IMR-90 (cell line): ENCODE data around the gene RGS4. TPM values are rescaled to one million over a fixed set of nuclear protein-coding genes. Genes with fewer than 3 reads are reported as not detected.

ENCODE experiments used
- ATAC-seq: fragments of 200-7000 bp; cut with Tn5 transposase; 2 replicates; pipeline ENCODE4 v1.9.1; 2020; ENCODE audit warnings: low read depth, mild to moderate bottlenecking, moderate library complexity
- BruUV-seq: library from RNA; stranded (reverse); fragments of 400-500 nt; replicated peaks from 2 replicates; lab custom pipeline; 2021; lab: Mats Ljungman, UMichigan
- CTCF ChIA-PET: fragments of 300-600 bp; formaldehyde crosslinking; extraction: SDS; loops from one replicate; lab custom pipeline; 2021; ENCODE audit warnings: antibody characterized with exemption; lab: Yijun Ruan, JAX
- POLR2A ChIA-PET: fragments of 300-600 bp; sonication (Branson Sonifier 250); formaldehyde crosslinking; loops from one replicate; lab custom pipeline; 2022; ENCODE audit warnings: antibody characterized with exemption; ENCODE audit not compliant: unreplicated experiment; lab: Charles Lee
- DNase-seq: peaks from one replicate; pipeline ENCODE4 v3.0.0; 2013
- H2AFZ ChIP-seq: replicated peaks from 2 replicates; pipeline ENCODE3; 2013; ENCODE audit warnings: low read length, mild to moderate bottlenecking; ENCODE audit not compliant: poor library complexity
- H2AK5ac ChIP-seq: 2 replicates; pipeline ENCODE4 v1.6.1; 2013; ENCODE audit warnings: low read depth, low read length, inconsistent platforms
- H2AK9ac ChIP-seq: replicated peaks from 2 replicates; pipeline ENCODE3; 2013; ENCODE audit warnings: mild to moderate bottlenecking, low read depth, low read length, moderate library complexity; ENCODE audit not compliant: poor library complexity
- H2BK120ac ChIP-seq: 2 replicates; pipeline ENCODE4 v1.6.1; 2013; ENCODE audit warnings: low read depth, low read length, inconsistent platforms
- H2BK15ac ChIP-seq: 3 replicates; pipeline ENCODE4 v1.6.1; 2013; ENCODE audit warnings: low read depth, low read length, inconsistent platforms
- H2BK20ac ChIP-seq: 2 replicates; pipeline ENCODE4 v1.6.1; 2013; ENCODE audit warnings: low read depth, mild to moderate bottlenecking, inconsistent platforms, low read length, moderate library complexity
- H2BK5ac ChIP-seq: 2 replicates; pipeline ENCODE4 v1.6.1; 2013; ENCODE audit warnings: mild to moderate bottlenecking, low read depth, low read length, inconsistent platforms; ENCODE audit not compliant: poor library complexity, severe bottlenecking
- H3K14ac ChIP-seq: replicated peaks from 2 replicates; pipeline ENCODE4 v1.6.1; 2013; ENCODE audit warnings: low read depth, low read length, inconsistent platforms
- H3K18ac ChIP-seq: 2 replicates; pipeline ENCODE4 v1.6.1; 2013; ENCODE audit warnings: low read depth, low read length, control low read depth
- H3K23ac ChIP-seq: 2 replicates; pipeline ENCODE4 v1.6.1; 2013; ENCODE audit warnings: low read depth, low read length, inconsistent platforms
- H3K27ac ChIP-seq: 2 replicates; pipeline ENCODE4 v1.5.1; 2013; ENCODE audit warnings: mild to moderate bottlenecking, control low read depth, low read length; ENCODE audit not compliant: insufficient read depth
- H3K27me3 ChIP-seq: 2 replicates; pipeline ENCODE4 v1.6.1; 2013; ENCODE audit warnings: low read length; ENCODE audit not compliant: control insufficient read depth, insufficient read depth
- H3K36me3 ChIP-seq: 2 replicates; pipeline ENCODE4 v1.6.1; 2013; ENCODE audit warnings: low read length, mixed read lengths; ENCODE audit not compliant: control insufficient read depth, insufficient read depth
- H3K4ac ChIP-seq: 2 replicates; pipeline ENCODE4 v1.6.1; 2013; ENCODE audit warnings: low read depth, low read length, inconsistent platforms
- H3K4me1 ChIP-seq: 2 replicates; pipeline ENCODE4 v1.6.1; 2013; ENCODE audit warnings: low read length, mixed read lengths; ENCODE audit not compliant: control insufficient read depth, insufficient read depth
- H3K4me2 ChIP-seq: 2 replicates; pipeline ENCODE4 v1.6.1; 2013; ENCODE audit warnings: low read depth, mild to moderate bottlenecking, control low read depth, low read length, moderate library complexity
- H3K4me3 ChIP-seq: 2 replicates; pipeline ENCODE4 v1.5.1; 2013; ENCODE audit warnings: low read depth, mild to moderate bottlenecking, control low read depth, low read length, moderate library complexity; ENCODE audit not compliant: insufficient read depth
- H3K56ac ChIP-seq: 2 replicates; pipeline ENCODE4 v1.6.1; 2013; ENCODE audit warnings: low read length, inconsistent platforms; ENCODE audit not compliant: insufficient read depth; ENCODE audit errors: extremely low read depth
- H3K79me1 ChIP-seq, 2 experiments: 2 replicates each; pipeline ENCODE4 v1.6.1; 2013; ENCODE audit warnings: low read length in 2 of 2, inconsistent platforms in 1 of 2, low read depth in 1 of 2
- H3K9ac ChIP-seq: 2 replicates; pipeline ENCODE4 v1.6.1; 2013; ENCODE audit warnings: low read depth, low read length, control low read depth
- H3K9me1 ChIP-seq: 2 replicates; pipeline ENCODE4 v1.6.1; 2013; ENCODE audit warnings: low read length, inconsistent platforms; ENCODE audit not compliant: insufficient read depth
- H3K9me3 ChIP-seq: 2 replicates; pipeline ENCODE4 v1.6.1; 2013; ENCODE audit warnings: low read length; ENCODE audit not compliant: control insufficient read depth, insufficient read depth
- H4K20me1 ChIP-seq: 2 replicates; pipeline ENCODE4 v1.6.1; 2013; ENCODE audit warnings: low read length, inconsistent platforms; ENCODE audit not compliant: insufficient read depth
- H4K5ac ChIP-seq: 2 replicates; pipeline ENCODE4 v1.6.1; 2013; ENCODE audit warnings: mild to moderate bottlenecking, low read depth, low read length, control low read depth
- H4K8ac ChIP-seq, 2 experiments: 2 replicates each; pipeline ENCODE4 v1.6.1; 2013; ENCODE audit warnings: low read depth in 2 of 2, low read length in 2 of 2, control low read depth in 1 of 2, inconsistent platforms in 1 of 2
- H4K91ac ChIP-seq: 2 replicates; pipeline ENCODE4 v1.6.1; 2013; ENCODE audit warnings: low read depth, low read length, inconsistent platforms; ENCODE audit not compliant: insufficient read depth
- BHLHE40 ChIP-seq: fragments of 150-350 bp; IDR thresholded peaks from 2 replicates; pipeline ENCODE4 v1.6.1; 2016; ENCODE audit warnings: mild to moderate bottlenecking, low read depth, low read length
- CEBPB ChIP-seq: IDR thresholded peaks from 2 replicates; pipeline ENCODE4 v1.6.1; 2012; ENCODE audit warnings: low read depth, low read length, improper control_type of control experiment
- CHD1 ChIP-seq: IDR thresholded peaks from 2 replicates; pipeline ENCODE4 v1.6.1; 2012; ENCODE audit warnings: low read depth, low read length, improper control_type of control experiment
- FOS ChIP-seq: fragments of 150-350 bp; IDR thresholded peaks from 2 replicates; pipeline ENCODE4 v1.6.1; 2016; ENCODE audit warnings: low read depth, low read length
- MAFK ChIP-seq: IDR thresholded peaks from 2 replicates; pipeline ENCODE4 v1.6.1; 2012; ENCODE audit warnings: low read depth, low read length, improper control_type of control experiment
- MAZ ChIP-seq: IDR thresholded peaks from 2 replicates; pipeline ENCODE4 v1.6.1; 2012; ENCODE audit warnings: low read depth, mild to moderate bottlenecking, low read length, improper control_type of control experiment, moderate library complexity, borderline replicate concordance
- MXI1 ChIP-seq: IDR thresholded peaks from 2 replicates; pipeline ENCODE4 v1.6.1; 2012; ENCODE audit warnings: low read depth, mild to moderate bottlenecking, low read length, moderate library complexity, borderline replicate concordance
- NFE2L2 ChIP-seq: fragments of 150-350 bp; IDR thresholded peaks from 2 replicates; pipeline ENCODE4 v1.6.1; 2016; ENCODE audit warnings: low read depth, mild to moderate bottlenecking, low read length
- POLR2A ChIP-seq: IDR thresholded peaks from 2 replicates; pipeline ENCODE4 v1.6.1; 2012; ENCODE audit warnings: mild to moderate bottlenecking, low read depth, low read length
- RAD21 ChIP-seq: IDR thresholded peaks from 2 replicates; pipeline ENCODE4 v1.6.1; 2012; ENCODE audit warnings: low read length, improper control_type of control experiment
- RCOR1 ChIP-seq: IDR thresholded peaks from 2 replicates; pipeline ENCODE4 v1.6.1; 2012; ENCODE audit warnings: mild to moderate bottlenecking, low read length, improper control_type of control experiment; ENCODE audit not compliant: insufficient replicate concordance
- SMC3 ChIP-seq: fragments of 150-350 bp; IDR thresholded peaks from 2 replicates; pipeline ENCODE4 v1.6.1; 2016; ENCODE audit warnings: low read depth, mild to moderate bottlenecking, antibody characterized with exemption, low read length, moderate library complexity
- USF2 ChIP-seq: fragments of 150-350 bp; IDR thresholded peaks from 2 replicates; pipeline ENCODE4 v1.6.1; 2017; ENCODE audit warnings: mild to moderate bottlenecking, antibody characterized with exemption, low read length, low read depth
- WGBS, 2 experiments: methylation state at CpG; one replicate each; pipeline versions ENCODE4 v1.1.5 to v1.1.7; 2013; ENCODE audit warnings: missing lambda C conversion rate in 2 of 2; ENCODE audit not compliant: insufficient read length in 1 of 2; ENCODE audit errors: extremely low coverage in 2 of 2; 5-methylcytosine and 5-hydroxymethylcytosine counted together
- dilution Hi-C: fragments of 300-500 bp; cut with HindIII; formaldehyde crosslinking; loops from one replicate; pipeline ENCODE4 v1.14.3; 2018; ENCODE audit warnings: low sequenced_read_pairs; ENCODE audit not compliant: unreplicated experiment
- in situ Hi-C: fragments of 300-500 bp; cut with MboI; formaldehyde crosslinking; loops from 3 replicates; pipeline ENCODE4 v1.14.3; 2019; ENCODE audit warnings: low sequenced_read_pairs, inconsistent platforms, mixed read lengths
- intact Hi-C: fragments of 100-400 bp; cut with micrococcal nuclease; formaldehyde crosslinking; loops from 2 replicates; pipeline ENCODE4 v1.10.0; 2022
- polyA plus RNA-seq, 3 experiments: library from polyadenylated mRNA; depleted of rRNA; stranded (reverse); fragments of >200 nt; gene quantifications; 2 replicates each; pipeline ENCODE4 v1.2.3, GENCODE V29; 2012; ENCODE audit warnings: low replicate concordance in 1 of 3
- total RNA-seq: library from RNA; depleted of rRNA; stranded (reverse); fragments of >200 nt; gene quantifications from 2 replicates; pipeline ENCODE4 v1.2.3, GENCODE V29; 2012
- TF ChIP-seq, protein P1 (sequence below): fragments of 150-350 bp; IDR thresholded peaks from 2 replicates; pipeline ENCODE4 v1.6.1; 2016; ENCODE audit warnings: low read depth, mild to moderate bottlenecking, low read length, moderate library complexity, borderline replicate concordance

The RGS4 gene
- total and polyA plus RNA-seq, 2 of the 4 experiments (the other 2 are of a cell fraction): 202 to 538 TPM

- Histone ChIP-seq H3K9ac (no peak overlapping the region), H3K4me3 (no peak overlapping the region), H3K27ac (no peak overlapping the region), H3K9me3 (no peaks in the 10 kb centered on the region), H2AK5ac (no peak overlapping the region), H2BK20ac (no peak overlapping the region), H4K91ac (no peak overlapping the region), H3K4me2 (no peak overlapping the region), H3K14ac (no peak overlapping the region), H3K4ac (no peak overlapping the region), H4K20me1 (no peaks in the 10 kb centered on the region), H3K23ac (no peak overlapping the region), H2BK120ac (no peak overlapping the region), H2BK5ac (no peak overlapping the region), H3K56ac (no peak overlapping the region), H3K79me1 (no peaks in the 10 kb centered on the region), H2AFZ (no peak overlapping the region), H3K9me1 (no peaks in the 10 kb centered on the region), H4K8ac (no peak overlapping the region), H3K18ac (no peak overlapping the region), H3K27me3 (no peaks in the 10 kb centered on the region), H2BK15ac (no peak overlapping the region), H3K4me1 (peaks cover 1% of the 10 kb centered on the region; the same call in 1 of the 2 replicates), H4K5ac (no peak overlapping the region), H2AK9ac (no peak overlapping the region), H3K36me3 (no peaks in the 10 kb centered on the region)
- CTCF ChIA-PET: interaction anchor here (0.9 kb wide), 1 partner anchor 23 kb away, joined by 3 read pairs; no protein-coding TSS in a partner anchor
- intact Hi-C loops (no loop called here), dilution Hi-C loops (no loop called here), in situ Hi-C loops (no loop called here)
- no peak for DNase-seq
- BruUV-seq: no TSS peak
- TF ChIP-seq USF2 (no peak), NFE2L2 (no peak), SMC3 (no peak), CEBPB (no peak), MAZ (no peak), RAD21 (no peak), MAFK (no peak), FOS (no peak), POLR2A (no peak), MXI1 (no peak), CHD1 (no peak), BHLHE40 (no peak), RCOR1 (no peak)
- TF ChIP-seq, protein P1, sequence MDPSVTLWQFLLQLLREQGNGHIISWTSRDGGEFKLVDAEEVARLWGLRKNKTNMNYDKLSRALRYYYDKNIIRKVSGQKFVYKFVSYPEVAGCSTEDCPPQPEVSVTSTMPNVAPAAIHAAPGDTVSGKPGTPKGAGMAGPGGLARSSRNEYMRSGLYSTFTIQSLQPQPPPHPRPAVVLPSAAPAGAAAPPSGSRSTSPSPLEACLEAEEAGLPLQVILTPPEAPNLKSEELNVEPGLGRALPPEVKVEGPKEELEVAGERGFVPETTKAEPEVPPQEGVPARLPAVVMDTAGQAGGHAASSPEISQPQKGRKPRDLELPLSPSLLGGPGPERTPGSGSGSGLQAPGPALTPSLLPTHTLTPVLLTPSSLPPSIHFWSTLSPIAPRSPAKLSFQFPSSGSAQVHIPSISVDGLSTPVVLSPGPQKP: no peak
- WGBS, 2 experiments: 100% methylated on average over 1 of the region's 4 CpGs; no CpG with 5 or more reads in 1 of the 2 experiments
- no peak for ATAC-seq
- POLR2A ChIA-PET: no interaction called here
Observed at GRCh38 chr1:163094182-163094581, 25.0 kb downstream of the RGS4 start.
